B cell (primary cell): ENCODE data around the gene TEX35. TPM values are rescaled to one million over a fixed set of nuclear protein-coding genes. Genes with fewer than 3 reads are reported as not detected.

Experiments used
- ATAC-seq: fragments of 200-7000 bp; cut with Tn5 transposase; one replicate; pipeline ENCODE4 v1.10.0; 2021; ENCODE audit warnings: low read depth, mild to moderate bottlenecking, moderate number of reproducible peaks, moderate library complexity
- CTCF ChIA-PET: fragments of 350-600 bp; sonication (Branson Sonifier 250); formaldehyde crosslinking; loops from one replicate; lab custom pipeline; 2021; ENCODE audit warnings: antibody characterized with exemption, inconsistent platforms; lab: Charles Lee
- POLR2A ChIA-PET: fragments of 350-600 bp; sonication (Branson Sonifier 250); formaldehyde crosslinking; loops from one replicate; lab custom pipeline; 2021; ENCODE audit warnings: antibody characterized with exemption; lab: Charles Lee
- DNase-seq: peaks from one replicate; pipeline ENCODE4 v3.0.0; 2013
- H2AFZ ChIP-seq: 2 replicates; pipeline ENCODE4 v1.6.1; 2012; ENCODE audit warnings: mild to moderate bottlenecking, low read depth, low read length; ENCODE audit not compliant: insufficient read depth, poor library complexity, severe bottlenecking
- H3K27ac ChIP-seq, 2 donors: 1 replicate in 1 of 2; 2 replicates in 1 of 2; pipeline ENCODE4 v1.5.1; 2012 to 2013; ENCODE audit warnings: low read length in 2 of 2, mild to moderate bottlenecking in 2 of 2, moderate library complexity in 1 of 2
- H3K27me3 ChIP-seq, 4 experiments: fragments of 200-600 bp in 1 of 4; sonication (generic) in 1 of 4; replicated peaks in 1 of 4; 1 replicate in 2 of 4; 2 replicates in 2 of 4; pipeline versions ENCODE4 v1.6.1 to v1.7.0; 2013 to 2016; ENCODE audit warnings: low read length in 3 of 4, mild to moderate bottlenecking in 2 of 4, mixed read lengths in 1 of 4, moderate library complexity in 1 of 4; ENCODE audit not compliant: insufficient read depth in 4 of 4, control insufficient read depth in 3 of 4; ENCODE audit errors: control extremely low read depth in 1 of 4
- H3K36me3 ChIP-seq, 2 experiments: replicated peaks in 1 of 2; 1 replicate in 1 of 2; 2 replicates in 1 of 2; pipeline versions ENCODE4 v1.6.1 to v1.7.1; 2013; ENCODE audit warnings: low read length in 1 of 2; ENCODE audit not compliant: insufficient read depth in 2 of 2, control insufficient read depth in 1 of 2; ENCODE audit errors: control extremely low read depth in 1 of 2, extremely low read depth in 1 of 2
- H3K4me1 ChIP-seq, 2 donors: fragments of 200-600 bp in 1 of 2; sonication (generic) in 1 of 2; 1 replicate in 1 of 2; 2 replicates in 1 of 2; pipeline versions ENCODE4 v1.5.1 to v1.6.1; 2013 to 2017; ENCODE audit warnings: low read length in 2 of 2; ENCODE audit not compliant: control insufficient read depth in 2 of 2, insufficient read depth in 2 of 2
- H3K4me2 ChIP-seq: replicated peaks from 2 replicates; pipeline ENCODE3; 2012; ENCODE audit warnings: mild to moderate bottlenecking, low read depth, low read length; ENCODE audit not compliant: poor library complexity, severe bottlenecking
- H3K4me3 ChIP-seq, 5 experiments: fragments of 200-600 bp in 1 of 5; sonication (generic) in 1 of 5; 1 replicate in 3 of 5; 2 replicates in 2 of 5; pipeline versions ENCODE4 v1.5.1 to v1.7.0; 2011 to 2016; ENCODE audit warnings: low read length in 4 of 5, mild to moderate bottlenecking in 4 of 5, low read depth in 2 of 5, control low read depth in 1 of 5, moderate library complexity in 1 of 5; ENCODE audit not compliant: insufficient read depth in 1 of 5; ENCODE audit errors: control extremely low read depth in 1 of 5, extremely low read depth in 1 of 5
- H3K79me2 ChIP-seq: fragments of 200-600 bp; sonication (generic); one replicate; pipeline ENCODE4 v1.6.0; 2016; ENCODE audit warnings: low read length; ENCODE audit not compliant: control insufficient read depth, insufficient read depth
- H3K9ac ChIP-seq: fragments of 200-600 bp; sonication (generic); 2 replicates; pipeline ENCODE4 v1.6.1; 2017; ENCODE audit warnings: mild to moderate bottlenecking, low read length, moderate library complexity
- H3K9me3 ChIP-seq, 3 donors: one replicate each; pipeline versions ENCODE4 v1.6.1 to v1.7.1; 2013; ENCODE audit warnings: low read length in 2 of 3; ENCODE audit not compliant: control insufficient read depth in 2 of 3, insufficient read depth in 1 of 3; ENCODE audit errors: control extremely low read depth in 1 of 3
- H4K20me1 ChIP-seq: 2 replicates; pipeline ENCODE4 v1.6.0; 2012; ENCODE audit warnings: mild to moderate bottlenecking, low read length; ENCODE audit not compliant: insufficient read depth, control insufficient read depth, poor library complexity, severe bottlenecking
- H3K27ac Mint-ChIP-seq: one replicate; pipeline ENCODE4 v1.8.0; 2021; ENCODE audit warnings: mixed read lengths
- H3K27me3 Mint-ChIP-seq: one replicate; pipeline ENCODE4 v1.8.0; 2021; ENCODE audit warnings: mixed read lengths
- H3K4me1 Mint-ChIP-seq: one replicate; pipeline ENCODE4 v1.8.0; 2021; ENCODE audit warnings: mixed read lengths
- H3K4me3 Mint-ChIP-seq: one replicate; pipeline ENCODE4 v1.8.0; 2021; ENCODE audit warnings: mixed read lengths
- H3K9me3 Mint-ChIP-seq: one replicate; pipeline ENCODE4 v1.8.0; 2022; ENCODE audit warnings: mixed read lengths; ENCODE audit not compliant: insufficient read depth
- EZH2 ChIP-seq: IDR thresholded peaks from 2 replicates; pipeline ENCODE4 v1.6.1; 2012; ENCODE audit warnings: borderline replicate concordance, low read depth, mild to moderate bottlenecking, moderate library complexity, low read length; ENCODE audit not compliant: insufficient read depth, poor library complexity, severe bottlenecking
- intact Hi-C: fragments of 100-400 bp; cut with micrococcal nuclease; formaldehyde crosslinking; loops from one replicate; pipeline ENCODE4 v1.10.0; 2022
- polyA plus RNA-seq: library from polyadenylated mRNA; depleted of rRNA; stranded (reverse); fragments of >200 nt; gene quantifications from 2 replicates; pipeline ENCODE4 v1.2.3, GENCODE V29; 2012
- total RNA-seq, 2 donors: library from RNA; stranded (reverse); fragments of 120-200 nt in 1 of 2; gene quantifications; 1 replicate in 1 of 2; 2 replicates in 1 of 2; pipeline versions ENCODE4 v1.2.3 to v1.2.4, GENCODE V29; 2013 to 2022
- TF ChIP-seq, protein P1 (sequence below): fragments of 200-600 bp; IDR thresholded peaks from one replicate; pipeline ENCODE4 v1.8.0; 2022; ENCODE audit warnings: antibody characterized with exemption, mild to moderate bottlenecking

TEX35 gene
- total and polyA plus RNA-seq, 2 donors (not counting 1 experiment from before 2014, with no cell fraction given) = 0.09 TPM; not detected in 1

DNA sequence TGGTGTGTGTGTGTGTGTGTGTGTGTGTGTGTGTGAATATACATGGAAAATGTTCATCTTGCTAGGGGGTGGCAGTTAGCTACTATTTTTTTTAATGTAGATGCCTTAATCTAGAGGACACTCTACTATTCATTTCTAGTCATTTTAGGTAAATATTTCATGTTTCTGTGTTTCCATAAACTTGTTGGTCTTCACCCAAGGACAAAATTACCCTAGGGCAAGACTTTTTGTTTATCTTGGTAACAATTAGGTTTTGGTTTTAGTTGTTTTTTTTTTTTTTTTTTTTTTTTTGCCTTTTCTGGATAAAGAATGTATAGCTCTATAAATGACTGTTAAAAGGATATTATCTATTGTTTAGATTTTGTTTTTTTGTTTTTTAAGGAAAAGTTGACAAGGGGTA lies 48.3 kb upstream of the TEX35 start:
- intact Hi-C loops = no loop called here
- Histone ChIP-seq H3K4me2 (no peak overlapping the region), H4K20me1 (no peaks in the 10 kb centered on the region), H3K9ac (no peak overlapping the region), H3K4me3 (no peak overlapping the region), H3K27me3 (no peaks in the 10 kb centered on the region), H3K79me2 (no peaks in the 10 kb centered on the region), H3K36me3 (no peaks in the 10 kb centered on the region), H3K27ac (no peak overlapping the region), H3K9me3 (no peaks in the 10 kb centered on the region), H2AFZ (no peak overlapping the region), H3K4me1 (no peaks in the 10 kb centered on the region)
- H3K27me3 Mint-ChIP-seq = no peaks in the 10 kb centered on the region
- no peaks in the 10 kb centered on the region for H3K9me3 Mint-ChIP-seq
- no peak overlapping the region for H3K4me3 Mint-ChIP-seq
- ChIA-PET POLR2A (no interaction called here), CTCF (interaction anchor here (0.6 to 1.1 kb wide), 3 partner anchors 36 to 143 kb away, joined by 3 to 7 read pairs (median 4); no protein-coding TSS in a partner anchor)
- H3K27ac Mint-ChIP-seq = no peak overlapping the region
- no peak for TF ChIP-seq EZH2
- TF ChIP-seq, protein P1, sequence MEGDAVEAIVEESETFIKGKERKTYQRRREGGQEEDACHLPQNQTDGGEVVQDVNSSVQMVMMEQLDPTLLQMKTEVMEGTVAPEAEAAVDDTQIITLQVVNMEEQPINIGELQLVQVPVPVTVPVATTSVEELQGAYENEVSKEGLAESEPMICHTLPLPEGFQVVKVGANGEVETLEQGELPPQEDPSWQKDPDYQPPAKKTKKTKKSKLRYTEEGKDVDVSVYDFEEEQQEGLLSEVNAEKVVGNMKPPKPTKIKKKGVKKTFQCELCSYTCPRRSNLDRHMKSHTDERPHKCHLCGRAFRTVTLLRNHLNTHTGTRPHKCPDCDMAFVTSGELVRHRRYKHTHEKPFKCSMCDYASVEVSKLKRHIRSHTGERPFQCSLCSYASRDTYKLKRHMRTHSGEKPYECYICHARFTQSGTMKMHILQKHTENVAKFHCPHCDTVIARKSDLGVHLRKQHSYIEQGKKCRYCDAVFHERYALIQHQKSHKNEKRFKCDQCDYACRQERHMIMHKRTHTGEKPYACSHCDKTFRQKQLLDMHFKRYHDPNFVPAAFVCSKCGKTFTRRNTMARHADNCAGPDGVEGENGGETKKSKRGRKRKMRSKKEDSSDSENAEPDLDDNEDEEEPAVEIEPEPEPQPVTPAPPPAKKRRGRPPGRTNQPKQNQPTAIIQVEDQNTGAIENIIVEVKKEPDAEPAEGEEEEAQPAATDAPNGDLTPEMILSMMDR = no peak
- no peak for DNase-seq
- no peaks in the 10 kb centered on the region for H3K4me1 Mint-ChIP-seq
- ATAC-seq = no peak

DNA sequence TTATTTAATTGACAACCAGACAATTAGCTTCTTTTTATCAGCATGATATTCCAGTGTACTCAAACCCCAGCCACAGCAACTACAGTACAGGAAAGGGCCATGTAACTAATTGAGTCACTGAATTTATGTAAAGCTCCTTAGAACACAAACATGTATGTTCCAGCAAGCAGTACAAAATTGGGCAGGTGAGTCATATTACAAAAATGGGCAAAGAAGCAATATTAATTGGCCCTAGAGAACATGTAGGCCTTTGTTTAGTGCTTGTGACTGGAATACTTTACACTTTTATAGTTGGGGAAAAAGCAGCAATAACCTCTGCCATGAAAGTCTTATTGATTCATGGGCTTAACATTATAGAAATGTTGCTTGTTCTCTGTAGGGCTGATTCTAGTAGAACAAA lies 47.9 kb upstream of the TEX35 start:
- Histone ChIP-seq H3K27me3 (no peaks in the 10 kb centered on the region), H2AFZ (no peak overlapping the region), H3K4me1 (no peaks in the 10 kb centered on the region), H3K9me3 (no peaks in the 10 kb centered on the region), H3K4me2 (no peak overlapping the region), H3K4me3 (no peak overlapping the region), H3K79me2 (no peaks in the 10 kb centered on the region), H3K36me3 (no peaks in the 10 kb centered on the region), H3K9ac (no peak overlapping the region), H3K27ac (no peak overlapping the region), H4K20me1 (no peaks in the 10 kb centered on the region)
- no peaks in the 10 kb centered on the region for H3K4me1 Mint-ChIP-seq
- ChIA-PET CTCF (interaction anchor here (0.6 to 1.1 kb wide), 2 partner anchors 35 to 144 kb away, joined by 3 to 4 read pairs; no protein-coding TSS in a partner anchor), POLR2A (no interaction called here)
- H3K27ac Mint-ChIP-seq = no peak overlapping the region
- DNase-seq (no peak), ATAC-seq (no peak)
- intact Hi-C loops = no loop called here
- no peak overlapping the region for H3K4me3 Mint-ChIP-seq
- H3K9me3 Mint-ChIP-seq = no peaks in the 10 kb centered on the region
- TF ChIP-seq, protein P1 = no peak
- TF ChIP-seq EZH2 = no peak
- no peaks in the 10 kb centered on the region for H3K27me3 Mint-ChIP-seq
